Type B pancreatic cell (in vitro differentiated cells): Measurements from ENCODE around the gene CCDC12. TPM values are rescaled to one million over a fixed set of nuclear protein-coding genes. Genes with fewer than 3 reads are reported as not detected.

Experiments
- DNase-seq: peaks from one replicate; pipeline ENCODE4 v3.0.0; 2021; ENCODE audit warnings: mixed read lengths; ENCODE audit not compliant: unreplicated experiment; ENCODE audit errors: extremely low spot score
- H3K27ac Mint-ChIP-seq: 2 replicates; pipeline ENCODE4 v1.8.0; 2021; ENCODE audit warnings: mild to moderate bottlenecking, mixed read lengths
- H3K27me3 Mint-ChIP-seq: 2 replicates; pipeline ENCODE4 v1.8.0; 2021; ENCODE audit warnings: mixed read lengths
- H3K36me3 Mint-ChIP-seq: 2 replicates; pipeline ENCODE4 v1.8.0; 2021; ENCODE audit warnings: mixed read lengths
- H3K4me1 Mint-ChIP-seq: one replicate; pipeline ENCODE4 v1.8.0; 2021; ENCODE audit warnings: mixed read lengths; ENCODE audit not compliant: unreplicated experiment
- H3K4me3 Mint-ChIP-seq: 2 replicates; pipeline ENCODE4 v1.8.0; 2021; ENCODE audit warnings: mild to moderate bottlenecking, mixed read lengths
- H3K9me3 Mint-ChIP-seq: 2 replicates; pipeline ENCODE4 v1.8.0; 2021; ENCODE audit warnings: mixed read lengths
- CTCF ChIP-seq: fragments of 200-600 bp; sonication (generic); conservative IDR thresholded peaks from 2 replicates; pipeline ENCODE4 v1.5.0; 2021; ENCODE audit warnings: antibody characterized with exemption, mild to moderate bottlenecking
- total RNA-seq: library from RNA; stranded (reverse); gene quantifications from 2 replicates; pipeline ENCODE4 v1.2.1, GENCODE V29; 2021; ENCODE audit warnings: low replicate concordance

CCDC12 gene
- total RNA-seq, 1 donor from 2014 or later: 46.7 TPM

DNA sequence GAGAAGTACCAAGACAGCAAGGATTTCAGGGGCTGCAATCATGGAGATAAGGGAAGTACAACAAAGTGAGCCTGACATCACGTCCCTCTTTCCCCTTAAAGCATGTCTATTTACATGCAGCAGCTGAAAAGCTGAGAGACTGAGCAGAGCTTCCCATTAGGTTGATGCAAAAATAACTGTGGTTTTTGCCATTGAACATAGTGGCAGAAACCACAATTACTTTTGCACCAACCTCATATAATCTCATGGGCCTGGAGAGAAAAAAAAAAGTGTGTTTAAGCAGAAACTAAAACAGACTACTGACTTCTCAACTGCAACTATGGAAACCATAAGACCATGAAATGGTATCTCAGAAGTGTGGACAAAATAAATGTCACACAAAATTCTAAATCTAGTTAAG lies 48.3 kb downstream of the CCDC12 start:
- TF ChIP-seq CTCF: no peak
- no peaks in the 10 kb centered on the region for H3K27me3 Mint-ChIP-seq
- H3K27ac Mint-ChIP-seq: no peak overlapping the region
- H3K9me3 Mint-ChIP-seq: no peaks in the 10 kb centered on the region
- no peak for DNase-seq
- H3K4me3 Mint-ChIP-seq: no peak overlapping the region
- H3K4me1 Mint-ChIP-seq: peaks cover 28% of the 10 kb centered on the region
- peaks cover 16% of the 10 kb centered on the region for H3K36me3 Mint-ChIP-seq

DNA sequence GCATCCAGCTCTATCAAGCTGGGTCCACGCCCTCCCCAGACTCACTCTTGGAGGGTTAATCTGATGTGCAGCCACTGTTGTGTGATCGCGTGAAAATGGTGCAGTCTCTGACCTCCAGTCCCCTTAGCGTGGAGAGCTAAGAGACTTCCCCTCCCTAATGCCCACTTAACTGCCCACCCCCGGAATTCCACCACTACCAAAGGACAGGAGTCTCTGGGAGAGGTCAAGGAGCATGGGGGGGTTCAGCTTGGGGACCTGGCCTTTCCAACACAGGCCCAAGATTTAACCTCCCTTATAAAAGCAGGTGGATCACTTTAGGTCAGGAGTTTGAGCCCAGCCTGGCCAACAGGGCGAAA lies 48.8 kb downstream of the CCDC12 start:
- TF ChIP-seq CTCF: no peak
- peak overlapping the region; percentile 88 for H3K27ac Mint-ChIP-seq
- H3K27me3 Mint-ChIP-seq: no peaks in the 10 kb centered on the region
- H3K4me3 Mint-ChIP-seq: no peak overlapping the region
- peaks cover 28% of the 10 kb centered on the region for H3K4me1 Mint-ChIP-seq
- H3K36me3 Mint-ChIP-seq: peaks cover 18% of the 10 kb centered on the region
- no peak for DNase-seq
- H3K9me3 Mint-ChIP-seq: no peaks in the 10 kb centered on the region

DNA sequence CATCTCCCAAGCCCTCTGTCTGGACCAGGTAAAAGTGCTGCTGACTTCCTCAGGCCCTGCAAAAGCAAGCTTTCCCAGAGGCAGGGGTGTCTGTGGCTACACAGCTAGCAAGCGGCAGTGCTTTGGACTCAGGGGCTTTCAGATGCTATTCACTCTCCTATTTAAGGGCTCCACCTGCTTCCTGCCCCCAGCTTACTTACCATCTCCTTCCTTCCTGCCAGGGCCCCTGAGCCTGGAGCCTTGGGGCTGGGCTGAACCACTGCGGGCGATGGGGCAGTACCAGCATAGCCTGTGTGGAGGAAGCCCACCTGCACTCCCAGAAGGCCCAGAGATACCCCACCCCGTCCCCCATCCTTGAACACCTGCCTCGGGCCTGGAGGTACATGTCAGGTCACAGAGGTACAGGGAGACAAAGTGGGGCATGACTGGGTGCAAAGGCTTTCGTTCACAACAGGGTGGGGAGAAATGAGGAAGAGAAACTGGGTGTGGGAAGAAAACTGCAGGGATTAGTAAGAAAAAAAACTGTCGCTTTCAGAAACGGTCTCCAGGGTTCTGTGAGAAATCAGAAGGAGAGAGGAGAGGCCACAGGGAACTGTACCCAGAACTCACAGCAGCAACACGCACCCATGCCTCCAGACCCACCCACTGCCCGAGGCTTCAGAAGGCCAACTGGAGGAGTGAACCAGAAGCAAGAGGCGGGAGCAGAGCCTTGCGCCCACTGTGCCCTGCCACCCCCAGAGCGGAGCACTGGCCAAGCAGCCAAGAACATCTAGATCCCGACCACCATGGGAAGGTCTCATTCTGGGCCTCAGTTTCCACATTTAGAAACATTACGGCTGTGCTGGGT lies 49.5 kb downstream of the CCDC12 start:
- no peak for DNase-seq
- H3K27me3 Mint-ChIP-seq: no peaks in the 10 kb centered on the region
- peaks cover 23% of the 10 kb centered on the region for H3K4me1 Mint-ChIP-seq
- H3K4me3 Mint-ChIP-seq: peak overlapping the region; percentile 45
- H3K27ac Mint-ChIP-seq: peak overlapping the region; percentile 88
- no peak for TF ChIP-seq CTCF
- peaks cover 18% of the 10 kb centered on the region for H3K36me3 Mint-ChIP-seq
- no peaks in the 10 kb centered on the region for H3K9me3 Mint-ChIP-seq

GRCh38 chr3:46926447-46926846 lies 50.1 kb downstream of the CCDC12 start:
- H3K36me3 Mint-ChIP-seq: peaks cover 18% of the 10 kb centered on the region

DNA sequence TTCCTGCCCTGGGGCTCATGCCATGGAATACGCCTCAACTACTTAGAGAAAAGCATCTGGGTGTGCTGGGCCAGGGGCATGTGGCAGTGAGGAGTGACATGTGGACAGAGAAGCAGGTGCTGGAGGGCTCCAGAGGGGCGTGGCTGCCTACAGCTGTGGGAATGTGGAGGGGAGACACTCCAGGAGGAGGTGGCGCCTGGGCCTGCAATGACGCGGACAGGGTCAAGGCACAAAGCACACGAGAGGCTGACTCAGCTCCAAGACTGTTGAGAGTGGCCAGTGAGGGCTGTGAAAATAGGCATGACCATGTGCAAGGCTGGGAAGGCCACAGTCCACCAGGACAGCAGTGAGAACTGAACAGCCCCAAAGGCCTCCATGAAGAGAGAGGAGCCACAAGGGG lies 50.5 kb downstream of the CCDC12 start:
- H3K27me3 Mint-ChIP-seq: no peaks in the 10 kb centered on the region
- H3K36me3 Mint-ChIP-seq: peaks cover 18% of the 10 kb centered on the region
- H3K4me1 Mint-ChIP-seq: peaks cover 12% of the 10 kb centered on the region
- DNase-seq: no peak
- peak overlapping the region; percentile 83 for H3K27ac Mint-ChIP-seq
- H3K9me3 Mint-ChIP-seq: no peaks in the 10 kb centered on the region
- no peak overlapping the region for H3K4me3 Mint-ChIP-seq
- no peak for TF ChIP-seq CTCF

More at GRCh38 chr3:46926447-46926846, 50.1 kb downstream of the CCDC12 start:
- no peaks in the 10 kb centered on the region for H3K9me3 Mint-ChIP-seq
- peaks cover 16% of the 10 kb centered on the region for H3K4me1 Mint-ChIP-seq
- no peaks in the 10 kb centered on the region for H3K27me3 Mint-ChIP-seq
- peak overlapping the region; percentile 83 for H3K27ac Mint-ChIP-seq
- no peak for DNase-seq
- no peak overlapping the region for H3K4me3 Mint-ChIP-seq
- TF ChIP-seq CTCF: no peak
